Stimulated activated effector memory CD8-positive, alpha-beta T cell treated with anti-CD3 and anti-CD28 coated beads, Interleukin-12 subunit alpha, Interleukin-12 subunit beta, amount 100 ng/mL, for 72 hours (primary cell): ENCODE data around the gene LIMS2.

ENCODE experiments used
- ATAC-seq: fragments of 150-1000 bp; cut with Tn5 transposase; 2 replicates; pipeline ENCODE4 v1.10.0; 2021
- DNase-seq, 2 donors: peaks; one replicate each; pipeline ENCODE4 v3.0.0; 2021 to 2022; ENCODE audit warnings: low spot score in 2 of 2
- H3K27ac Mint-ChIP-seq: one replicate; pipeline ENCODE4 v1.8.0; 2022; ENCODE audit warnings: mild to moderate bottlenecking, mixed read lengths
- H3K36me3 Mint-ChIP-seq: one replicate; pipeline ENCODE4 v1.8.0; 2022; ENCODE audit warnings: mild to moderate bottlenecking, mixed read lengths
- H3K4me1 Mint-ChIP-seq: one replicate; pipeline ENCODE4 v1.8.0; 2022; ENCODE audit warnings: mixed read lengths
- H3K4me3 Mint-ChIP-seq: one replicate; pipeline ENCODE4 v1.8.0; 2022; ENCODE audit warnings: mild to moderate bottlenecking, mixed read lengths
- H3K9me3 Mint-ChIP-seq: one replicate; pipeline ENCODE4 v1.8.0; 2022; ENCODE audit warnings: mixed read lengths

Gene LIMS2, protein sequence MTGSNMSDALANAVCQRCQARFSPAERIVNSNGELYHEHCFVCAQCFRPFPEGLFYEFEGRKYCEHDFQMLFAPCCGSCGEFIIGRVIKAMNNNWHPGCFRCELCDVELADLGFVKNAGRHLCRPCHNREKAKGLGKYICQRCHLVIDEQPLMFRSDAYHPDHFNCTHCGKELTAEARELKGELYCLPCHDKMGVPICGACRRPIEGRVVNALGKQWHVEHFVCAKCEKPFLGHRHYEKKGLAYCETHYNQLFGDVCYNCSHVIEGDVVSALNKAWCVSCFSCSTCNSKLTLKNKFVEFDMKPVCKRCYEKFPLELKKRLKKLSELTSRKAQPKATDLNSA

DNA sequence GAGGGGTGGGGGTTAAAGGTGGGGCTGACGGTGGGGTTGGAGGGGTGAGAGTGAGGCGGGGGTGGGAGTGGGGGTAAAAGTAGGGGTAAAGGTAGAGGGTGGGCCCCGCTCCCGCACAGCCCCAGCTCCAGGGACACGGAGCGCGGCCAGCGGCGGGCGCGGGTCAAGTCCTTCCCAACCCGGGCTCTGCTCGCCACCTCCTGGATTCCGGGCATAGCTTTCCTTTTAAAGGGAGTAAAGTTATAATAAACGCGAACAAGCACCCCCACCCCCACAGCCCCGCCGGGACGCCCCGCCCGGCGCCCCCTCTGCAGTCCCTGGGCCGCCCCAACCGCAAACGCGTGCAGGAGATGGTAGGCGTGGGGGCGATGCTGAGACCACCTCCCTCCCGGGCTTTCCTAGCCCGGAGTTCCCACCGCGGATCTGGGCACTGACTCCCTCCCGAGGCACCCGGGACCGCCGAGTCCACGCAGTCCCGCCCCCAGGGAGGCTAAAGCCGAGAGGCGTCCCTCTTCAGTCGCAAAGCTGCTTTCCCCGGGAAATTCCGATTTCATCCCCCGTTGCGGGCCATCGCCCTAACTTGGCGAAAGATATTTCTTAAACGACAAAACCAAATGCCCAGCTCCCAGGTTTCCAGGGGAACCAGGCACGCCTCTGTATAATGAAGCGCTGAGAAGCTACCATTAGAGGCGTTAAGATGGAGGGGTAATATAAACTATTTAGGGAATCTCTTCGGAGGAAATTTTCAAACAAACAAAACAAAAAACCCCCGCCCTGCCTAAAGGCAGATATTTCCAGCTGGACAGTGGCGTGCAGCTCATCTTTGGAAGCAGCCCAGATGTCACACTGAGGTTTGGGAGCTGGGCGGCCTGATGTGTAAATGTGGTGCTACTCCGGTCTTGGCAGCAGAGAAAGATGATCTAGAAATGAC is at the start of gene LIMS2:
TSS of gene LIMS2 (minus strand) at position 200 of the 931 bp plus-strand sequence. CDS start 506 bp downstream, outside the sequence.
- H3K9me3 Mint-ChIP-seq: no peaks in the 10 kb centered on the region
- peaks cover 11% of the 10 kb centered on the region for H3K4me1 Mint-ChIP-seq
- ATAC-seq (no peak), DNase-seq (no peak)
- no peak within 1 kb of the TSS for H3K27ac Mint-ChIP-seq
- no peaks in the 10 kb centered on the region for H3K36me3 Mint-ChIP-seq
- peak within 1 kb of the TSS; percentile 68 for H3K4me3 Mint-ChIP-seq

GRCh38 chr2:127722807-127723206 is 47.5 kb upstream of the LIMS2 start:
- DNase-seq: no peak
- Mint-ChIP-seq H3K27ac (no peak overlapping the region), H3K36me3 (peaks cover 72% of the 10 kb centered on the region), H3K4me3 (no peak overlapping the region), H3K9me3 (no peaks in the 10 kb centered on the region), H3K4me1 (no peaks in the 10 kb centered on the region)
- no peak for ATAC-seq

DNA sequence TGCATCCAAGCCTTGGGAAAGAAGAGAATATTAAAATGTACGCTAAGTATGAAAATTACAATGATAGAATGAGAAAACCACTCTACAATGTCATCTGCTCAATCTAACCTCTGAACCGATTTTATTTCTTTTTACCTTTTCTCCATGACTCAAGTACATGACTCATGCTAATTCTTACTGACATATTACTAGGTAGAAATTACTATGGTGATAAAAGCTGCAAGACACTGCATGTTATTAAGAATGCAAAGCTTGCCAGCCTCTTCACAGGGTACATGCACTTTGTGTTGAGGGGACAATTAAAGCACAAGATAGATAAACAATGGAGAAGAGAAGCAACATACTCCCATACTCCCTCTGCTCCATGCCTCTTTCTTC is 46.6 kb upstream of the LIMS2 start:
- Mint-ChIP-seq H3K9me3 (no peaks in the 10 kb centered on the region), H3K27ac (no peak overlapping the region), H3K36me3 (peaks cover 76% of the 10 kb centered on the region), H3K4me1 (no peaks in the 10 kb centered on the region), H3K4me3 (no peak overlapping the region)
- ATAC-seq (no peak), DNase-seq (no peak)

DNA sequence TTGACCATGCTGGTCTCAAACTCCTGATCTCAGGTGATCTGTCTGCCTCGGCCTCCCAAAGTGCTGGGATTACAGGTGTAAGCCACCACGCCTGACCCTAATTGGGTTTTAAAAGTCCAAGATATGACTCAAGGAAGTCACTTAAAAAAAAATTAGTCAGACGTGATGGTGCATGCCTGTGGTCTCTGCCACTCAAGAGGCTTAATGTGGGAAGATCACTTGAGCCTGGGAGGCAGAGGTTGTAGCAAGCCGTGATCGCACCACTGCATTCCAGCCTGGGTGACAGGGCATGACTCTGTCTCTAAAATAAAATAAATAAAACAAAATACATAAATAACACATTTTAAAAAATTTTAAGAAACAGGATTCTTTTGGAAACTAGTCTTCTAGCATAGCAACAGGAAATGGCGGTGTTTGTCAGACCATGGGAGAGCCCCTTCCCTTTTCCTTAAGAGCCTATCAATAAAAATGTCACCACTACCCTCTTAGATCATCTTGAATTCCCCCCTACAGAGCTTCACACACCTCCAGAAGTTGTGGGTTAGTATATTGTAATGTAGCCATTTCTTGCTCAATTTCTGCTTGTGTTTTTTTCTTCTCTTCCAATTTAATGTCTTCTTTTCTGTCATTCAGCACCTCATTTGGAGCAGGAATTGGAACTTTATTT is 46.1 kb upstream of the LIMS2 start:
- ATAC-seq (no peak), DNase-seq (no peak)
- Mint-ChIP-seq H3K4me3 (no peak overlapping the region), H3K4me1 (peaks cover 4% of the 10 kb centered on the region), H3K36me3 (peaks cover 80% of the 10 kb centered on the region), H3K9me3 (no peaks in the 10 kb centered on the region), H3K27ac (no peak overlapping the region)

DNA sequence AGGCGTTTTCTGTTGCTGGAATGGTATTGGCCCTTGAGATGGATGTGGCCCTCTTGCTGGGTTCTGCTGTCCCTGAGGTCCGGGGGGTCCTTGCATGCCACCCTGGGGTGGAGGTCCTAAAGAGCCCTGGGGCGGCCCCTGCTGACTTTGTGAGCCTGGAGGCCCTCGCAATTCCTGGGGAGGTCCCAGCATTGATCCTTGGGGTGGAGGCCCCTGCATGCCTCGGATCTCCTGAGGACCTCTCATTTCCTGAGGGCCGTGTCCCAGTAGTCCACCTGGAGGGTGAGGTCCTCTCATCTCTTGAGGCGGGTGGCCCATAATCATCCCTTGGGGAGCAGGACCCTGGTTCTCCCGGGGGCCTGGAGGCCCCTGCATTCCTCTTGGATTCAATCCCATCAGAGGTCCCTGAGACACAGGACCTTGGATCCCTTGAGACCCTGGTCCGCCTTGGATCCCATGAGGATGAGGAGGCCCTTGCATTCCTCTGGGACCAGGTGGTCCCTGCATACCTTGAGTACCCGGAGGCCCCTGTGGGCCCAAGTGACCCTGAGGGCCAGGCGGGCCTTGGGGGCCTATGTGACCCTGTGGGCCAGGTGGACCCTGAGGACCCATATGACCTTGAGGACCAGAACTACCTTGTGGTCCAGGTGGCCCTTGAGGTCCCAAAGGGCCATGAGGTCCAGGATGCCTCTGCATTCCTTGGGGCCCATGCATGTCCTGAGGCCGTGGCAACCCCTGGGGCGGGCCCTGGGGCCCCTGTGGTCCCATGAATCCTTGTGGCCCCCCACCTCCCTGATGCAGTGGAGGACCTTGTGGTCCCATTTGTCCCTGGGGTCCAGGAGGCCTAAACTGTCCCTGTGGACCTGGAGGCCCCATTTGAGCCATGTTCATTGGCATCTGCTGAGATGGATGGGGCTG is 44.2 kb upstream of the LIMS2 start:
- Mint-ChIP-seq H3K27ac (no peak overlapping the region), H3K4me3 (no peak overlapping the region), H3K9me3 (no peaks in the 10 kb centered on the region), H3K4me1 (peaks cover 7% of the 10 kb centered on the region), H3K36me3 (peaks cover 84% of the 10 kb centered on the region)
- DNase-seq (no peak), ATAC-seq (no peak)

DNA sequence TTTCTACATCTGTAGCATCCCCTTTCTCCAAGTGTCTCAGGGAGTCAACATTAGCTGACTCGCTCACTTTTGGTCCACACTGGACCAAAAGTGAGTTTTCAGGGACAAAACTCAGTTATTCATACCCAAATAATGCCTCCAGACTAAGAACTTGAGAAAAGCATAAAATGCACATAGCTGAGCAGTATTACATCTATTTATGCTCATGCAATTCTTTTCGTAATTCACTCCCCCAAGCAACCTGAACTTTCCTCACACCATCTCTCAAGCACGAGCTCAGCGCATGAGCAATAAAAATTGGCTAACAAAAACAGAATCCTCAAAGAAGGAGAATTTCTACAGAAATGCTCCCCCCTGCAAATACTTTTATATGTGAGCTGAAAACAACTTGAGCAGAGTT is 42.9 kb upstream of the LIMS2 start:
- no peaks in the 10 kb centered on the region for H3K9me3 Mint-ChIP-seq
- peak overlapping the region; percentile 74 for H3K27ac Mint-ChIP-seq
- peaks cover 7% of the 10 kb centered on the region for H3K4me1 Mint-ChIP-seq
- peaks cover 73% of the 10 kb centered on the region for H3K36me3 Mint-ChIP-seq
- no peak for ATAC-seq
- H3K4me3 Mint-ChIP-seq: no peak overlapping the region
- no peak for DNase-seq

- Mint-ChIP-seq H3K4me1 (peaks cover 7% of the 10 kb centered on the region), H3K9me3 (no peaks in the 10 kb centered on the region), H3K36me3 (peaks cover 56% of the 10 kb centered on the region), H3K4me3 (no peak overlapping the region), H3K27ac (peak overlapping the region; percentile 11)
- DNase-seq (no peak), ATAC-seq (no peak)
Measured at GRCh38 chr2:127715778-127716449, 40.6 kb upstream of the LIMS2 start.

- no peak overlapping the region for H3K27ac Mint-ChIP-seq
- H3K36me3 Mint-ChIP-seq: peaks cover 52% of the 10 kb centered on the region
- H3K4me3 Mint-ChIP-seq: no peak overlapping the region
- ATAC-seq (no peak), DNase-seq (no peak)
- no peaks in the 10 kb centered on the region for H3K9me3 Mint-ChIP-seq
- peaks cover 7% of the 10 kb centered on the region for H3K4me1 Mint-ChIP-seq
Measured at GRCh38 chr2:127713562-127713961, 38.2 kb upstream of the LIMS2 start.

DNA sequence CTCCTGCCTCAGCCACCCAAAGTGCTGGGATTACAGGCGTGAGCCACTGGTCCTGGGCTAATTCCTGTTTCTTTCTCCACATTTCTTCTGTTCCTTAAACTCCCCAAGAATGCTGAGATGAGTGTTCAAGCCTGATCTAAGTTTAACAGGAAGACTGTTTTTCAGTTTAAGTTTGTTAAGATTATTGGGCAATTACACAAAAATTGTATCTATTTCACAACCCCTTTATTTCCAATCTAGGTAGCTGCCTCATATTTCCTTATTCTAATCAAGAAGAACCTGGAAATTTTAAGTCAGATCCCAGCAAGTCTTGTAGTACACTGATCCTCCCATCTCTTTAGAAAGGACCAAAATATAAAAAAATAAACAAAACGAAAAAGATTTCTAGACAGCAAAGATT is 37.7 kb upstream of the LIMS2 start:
- ATAC-seq (no peak), DNase-seq (no peak)
- no peak overlapping the region for H3K27ac Mint-ChIP-seq
- peaks cover 7% of the 10 kb centered on the region for H3K4me1 Mint-ChIP-seq
- H3K36me3 Mint-ChIP-seq: peaks cover 52% of the 10 kb centered on the region
- H3K4me3 Mint-ChIP-seq: no peak overlapping the region
- H3K9me3 Mint-ChIP-seq: no peaks in the 10 kb centered on the region

DNA sequence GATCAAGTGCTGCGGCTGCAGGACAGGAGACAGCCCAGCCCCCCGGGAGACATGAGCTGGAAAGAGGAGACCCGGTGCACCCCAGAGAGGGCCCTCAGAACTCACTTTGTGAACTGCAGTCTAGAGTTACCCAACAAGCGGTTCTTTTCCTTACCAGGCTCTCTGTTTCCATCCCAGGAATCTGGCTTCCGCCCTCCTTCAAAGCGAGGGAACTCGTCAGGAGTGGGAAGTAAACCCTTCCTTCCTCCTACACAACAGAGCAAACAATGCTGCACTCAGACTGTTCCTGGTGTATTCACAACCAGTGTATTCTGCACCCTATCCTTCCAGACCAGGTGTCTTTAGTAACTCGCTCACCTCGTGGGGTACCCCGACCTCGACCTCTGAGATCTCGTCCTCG is 34.0 kb upstream of the LIMS2 start:
- Mint-ChIP-seq H3K4me1 (peaks cover 11% of the 10 kb centered on the region), H3K27ac (peak overlapping the region; percentile 2), H3K36me3 (peaks cover 69% of the 10 kb centered on the region)

DNA sequence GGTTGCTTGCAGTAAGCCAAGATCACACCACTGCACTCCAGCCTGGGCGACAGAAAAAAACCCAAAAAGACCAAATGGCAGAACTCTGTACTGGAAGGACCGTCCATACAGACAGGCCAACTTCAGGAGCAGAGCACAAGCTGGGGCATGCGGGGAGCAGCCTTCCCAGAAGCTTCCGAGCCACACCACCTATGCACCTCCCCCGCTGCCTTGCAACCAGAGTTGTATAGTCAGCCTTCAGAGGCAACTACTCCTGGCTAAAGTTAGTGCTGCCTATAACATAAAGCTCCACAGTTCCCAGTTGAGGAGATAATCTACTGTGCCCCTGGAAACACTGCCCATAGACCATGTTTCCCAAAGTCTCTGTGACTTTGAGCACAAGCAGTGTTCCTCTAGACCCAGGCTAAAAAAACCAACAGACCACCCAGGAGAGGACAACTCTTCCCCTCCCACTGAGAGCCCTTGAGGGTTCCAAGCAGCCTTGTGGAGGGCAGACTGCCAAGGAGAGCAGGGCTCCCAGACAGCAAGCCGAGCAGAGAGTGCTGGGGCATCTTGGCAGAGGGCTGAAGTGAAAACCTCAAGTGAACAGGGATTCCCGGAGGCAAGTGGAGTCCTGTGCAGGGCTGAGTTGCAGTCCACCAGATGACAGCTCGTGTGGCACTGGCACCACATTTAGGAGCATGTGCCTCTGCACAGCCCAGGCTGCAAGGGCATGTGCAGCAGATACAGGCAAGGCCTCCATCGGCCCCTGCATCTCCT is 32.7 kb upstream of the LIMS2 start:
- Mint-ChIP-seq H3K27ac (peak overlapping the region; percentile 17), H3K36me3 (peaks cover 78% of the 10 kb centered on the region), H3K9me3 (no peaks in the 10 kb centered on the region), H3K4me3 (no peak overlapping the region), H3K4me1 (peaks cover 14% of the 10 kb centered on the region)
- peak; percentile 34 for ATAC-seq
- no peak for DNase-seq

More for the DNA sequence above, 34.0 kb upstream of the LIMS2 start:
- ATAC-seq (no peak), DNase-seq (no peak)
- no peak overlapping the region for H3K4me3 Mint-ChIP-seq
- H3K9me3 Mint-ChIP-seq: no peaks in the 10 kb centered on the region

- DNase-seq (no peak), ATAC-seq (no peak)
- Mint-ChIP-seq H3K4me3 (no peak overlapping the region), H3K9me3 (no peaks in the 10 kb centered on the region), H3K36me3 (peaks cover 84% of the 10 kb centered on the region), H3K4me1 (peaks cover 14% of the 10 kb centered on the region), H3K27ac (peak overlapping the region; percentile 78)
Measured at GRCh38 chr2:127706215-127706990, 31.1 kb upstream of the LIMS2 start.
